Thoracic aorta (tissue), 2 donors: ENCODE data around the gene ARHGEF19. TPM values are rescaled to one million over a fixed set of nuclear protein-coding genes. Genes with fewer than 3 reads are reported as not detected.

Source experiments
- ATAC-seq: fragments of 150-250 bp; one replicate; pipeline ENCODE4 v1.8.0; 2017; ENCODE audit warnings: low read depth; ENCODE audit not compliant: insufficient number of reproducible peaks, low FRiP score
- DNase-seq: peaks from one replicate; pipeline ENCODE4 v3.0.0-alpha.2; 2020; ENCODE audit warnings: low spot score
- H3K27ac ChIP-seq, 2 donors: fragments of 200-600 bp; sonication (generic); 1 replicate in 1 of 2; 2 replicates in 1 of 2; pipeline ENCODE4 v1.5.1; 2016; ENCODE audit warnings: mild to moderate bottlenecking in 2 of 2, moderate library complexity in 2 of 2
- H3K27me3 ChIP-seq: fragments of 200-600 bp; sonication (generic); replicated peaks from 2 replicates; pipeline ENCODE4 v1.6.0; 2016; ENCODE audit warnings: mild to moderate bottlenecking; ENCODE audit not compliant: insufficient read depth
- H3K36me3 ChIP-seq: fragments of 200-600 bp; sonication (generic); one replicate; pipeline ENCODE4 v1.5.1; 2016
- H3K4me1 ChIP-seq, 2 donors: fragments of 200-600 bp; sonication (generic); 1 replicate in 1 of 2; 2 replicates in 1 of 2; pipeline versions ENCODE4 v1.5.1 to v1.6.0; 2016; ENCODE audit warnings: low read depth in 2 of 2, mild to moderate bottlenecking in 1 of 2; ENCODE audit not compliant: control insufficient read depth in 1 of 2
- H3K4me3 ChIP-seq: fragments of 200-600 bp; sonication (generic); 2 replicates; pipeline ENCODE4 v1.5.1; 2016; ENCODE audit warnings: mild to moderate bottlenecking
- H3K9me3 ChIP-seq: fragments of 200-600 bp; sonication (generic); 2 replicates; pipeline ENCODE4 v1.5.1; 2016
- total RNA-seq, 2 donors: library from RNA; depleted of rRNA; stranded (reverse); fragments of >200 nt; gene quantifications; one replicate each; pipeline versions ENCODE4 v1.1.0 to v1.2.3, GENCODE V29; 2016
- TF ChIP-seq, protein P1 (sequence below): fragments of 200-600 bp; sonication (generic); IDR thresholded peaks from one replicate; pipeline ENCODE4 v1.5.1; 2019; ENCODE audit warnings: antibody characterized with exemption

Gene ARHGEF19
- total RNA-seq, 2 donors from 2014 or later = 8.1 to 8.5 TPM

DNA sequence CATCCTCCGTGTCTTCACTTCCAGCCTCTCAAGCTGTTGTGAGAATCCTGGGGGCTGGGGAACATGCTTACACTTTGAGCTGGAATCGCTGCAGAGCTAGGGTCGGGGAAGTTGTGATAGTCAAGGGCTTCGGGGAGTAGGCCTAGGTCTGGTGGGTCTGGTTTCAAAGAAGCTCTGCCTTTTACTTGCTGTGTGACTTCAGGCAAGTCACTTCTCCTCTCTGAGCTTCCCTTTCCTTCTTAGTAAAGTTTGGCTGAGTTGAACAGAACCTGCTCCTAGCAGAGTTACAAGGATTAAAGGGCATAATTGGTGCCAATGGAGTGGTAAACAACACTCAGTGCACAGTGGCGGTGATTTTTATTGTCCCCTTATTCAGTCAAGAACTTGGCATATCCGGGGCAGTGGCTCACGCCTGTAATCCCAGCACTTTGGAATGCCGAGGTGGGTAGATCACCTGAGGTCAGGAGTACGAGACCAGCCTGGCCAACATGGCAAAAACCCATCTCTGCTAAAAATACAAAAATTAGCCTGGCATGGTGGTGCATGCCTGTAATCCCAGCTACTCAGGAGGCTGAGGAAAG lies 25.7 kb downstream of the ARHGEF19 start:
- DNase-seq (no peak), ATAC-seq (no peak)
- no peaks in the 10 kb centered on the region for H3K27me3 ChIP-seq
- H3K36me3 ChIP-seq = no peaks in the 10 kb centered on the region
- H3K27ac ChIP-seq = no peak overlapping the region
- H3K9me3 ChIP-seq = no peaks in the 10 kb centered on the region
- TF ChIP-seq, protein P1, sequence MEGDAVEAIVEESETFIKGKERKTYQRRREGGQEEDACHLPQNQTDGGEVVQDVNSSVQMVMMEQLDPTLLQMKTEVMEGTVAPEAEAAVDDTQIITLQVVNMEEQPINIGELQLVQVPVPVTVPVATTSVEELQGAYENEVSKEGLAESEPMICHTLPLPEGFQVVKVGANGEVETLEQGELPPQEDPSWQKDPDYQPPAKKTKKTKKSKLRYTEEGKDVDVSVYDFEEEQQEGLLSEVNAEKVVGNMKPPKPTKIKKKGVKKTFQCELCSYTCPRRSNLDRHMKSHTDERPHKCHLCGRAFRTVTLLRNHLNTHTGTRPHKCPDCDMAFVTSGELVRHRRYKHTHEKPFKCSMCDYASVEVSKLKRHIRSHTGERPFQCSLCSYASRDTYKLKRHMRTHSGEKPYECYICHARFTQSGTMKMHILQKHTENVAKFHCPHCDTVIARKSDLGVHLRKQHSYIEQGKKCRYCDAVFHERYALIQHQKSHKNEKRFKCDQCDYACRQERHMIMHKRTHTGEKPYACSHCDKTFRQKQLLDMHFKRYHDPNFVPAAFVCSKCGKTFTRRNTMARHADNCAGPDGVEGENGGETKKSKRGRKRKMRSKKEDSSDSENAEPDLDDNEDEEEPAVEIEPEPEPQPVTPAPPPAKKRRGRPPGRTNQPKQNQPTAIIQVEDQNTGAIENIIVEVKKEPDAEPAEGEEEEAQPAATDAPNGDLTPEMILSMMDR = no peak
- H3K4me3 ChIP-seq = no peak overlapping the region
- peaks cover 12 to 33% of the 10 kb centered on the region in 2 donors for H3K4me1 ChIP-seq

DNA sequence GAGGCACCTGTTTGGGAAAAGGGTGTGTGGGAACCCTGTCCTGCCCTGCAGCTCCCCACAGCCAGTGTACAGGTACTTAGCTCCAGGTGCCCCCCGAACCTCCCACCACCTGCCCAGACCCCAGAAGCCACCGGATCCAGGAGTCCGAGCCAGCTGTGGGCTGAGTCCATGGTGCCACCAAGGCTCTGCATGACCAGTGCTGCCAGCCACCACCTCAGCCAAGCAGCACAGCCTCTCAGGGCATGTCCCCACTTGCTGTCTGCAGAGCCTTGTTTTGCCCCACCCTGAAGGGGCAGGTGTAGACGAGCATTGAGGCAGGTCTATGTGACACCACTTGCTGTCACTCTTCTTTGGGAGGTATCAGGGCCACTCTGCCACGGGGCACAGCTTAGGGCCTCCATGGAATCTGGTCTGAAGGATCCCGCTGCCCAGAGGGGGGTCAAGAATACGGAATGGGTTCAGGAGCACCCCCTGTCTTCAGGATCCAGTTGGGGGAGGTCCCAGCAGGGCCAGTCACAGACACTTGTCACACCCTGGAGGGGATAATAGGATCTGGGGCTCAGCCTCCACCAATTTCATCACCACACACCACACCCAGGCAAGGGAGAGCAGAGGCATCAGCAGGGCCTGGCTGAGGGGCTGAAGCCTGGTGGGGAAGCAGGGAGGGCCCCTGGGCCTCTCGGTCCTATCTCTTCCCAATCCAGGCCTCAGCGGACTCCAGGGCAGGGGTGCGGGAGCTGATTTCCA lies 27.7 kb downstream of the ARHGEF19 start:
- Histone ChIP-seq H3K27me3 (no peaks in the 10 kb centered on the region), H3K4me3 (no peak overlapping the region), H3K4me1 (peaks cover 23 to 34% of the 10 kb centered on the region in 2 donors), H3K27ac (no peak overlapping the region), H3K36me3 (no peaks in the 10 kb centered on the region), H3K9me3 (no peaks in the 10 kb centered on the region)
- DNase-seq = no peak
- TF ChIP-seq, protein P1 = no peak
- no peak for ATAC-seq

DNA sequence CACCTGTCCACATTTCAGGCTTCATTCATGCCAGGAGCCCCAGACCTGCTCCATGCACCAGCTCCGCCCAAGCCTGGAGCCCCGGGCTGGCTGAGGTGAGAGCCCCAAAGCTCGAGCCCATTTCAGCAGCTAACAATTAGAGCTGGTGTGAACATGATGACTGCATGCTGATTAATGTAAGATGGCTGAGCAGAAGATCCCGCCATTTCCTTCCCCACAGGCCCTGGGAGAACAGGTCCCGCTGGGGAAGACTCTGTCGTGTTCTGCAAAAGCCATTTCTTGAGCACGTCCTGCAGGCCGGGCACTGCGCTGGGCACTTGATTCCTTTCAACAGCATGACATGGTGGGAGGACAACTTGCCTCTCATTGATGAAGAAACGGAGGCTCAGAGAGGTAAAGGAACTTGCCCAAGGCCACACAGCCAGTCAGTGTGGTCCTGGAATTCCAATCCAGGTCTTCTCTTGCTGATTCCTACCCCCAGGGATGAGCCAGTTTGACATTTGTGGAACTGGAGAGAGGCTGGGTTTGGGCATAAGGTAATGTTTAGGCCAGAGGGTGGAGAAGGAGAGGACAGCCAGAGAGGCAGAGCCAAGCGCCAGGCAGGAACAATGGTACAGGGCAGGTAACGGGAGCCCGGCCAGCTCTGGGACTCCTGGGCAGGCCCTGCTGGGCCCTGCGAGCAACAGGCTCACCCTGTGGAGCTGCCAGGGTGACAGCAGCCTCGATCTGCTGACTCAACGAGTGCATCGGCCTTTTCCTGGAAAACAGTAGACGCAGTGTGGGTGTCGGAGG lies 28.5 kb downstream of the ARHGEF19 start:
- Histone ChIP-seq H3K36me3 (no peaks in the 10 kb centered on the region), H3K9me3 (no peaks in the 10 kb centered on the region), H3K4me3 (no peak overlapping the region), H3K27ac (peak overlapping the region; percentile 24 to 94), H3K4me1 (peaks cover 23 to 34% of the 10 kb centered on the region in 2 donors), H3K27me3 (no peaks in the 10 kb centered on the region)
- ATAC-seq = no peak
- no peak for DNase-seq
- TF ChIP-seq, protein P1 = no peak

DNA sequence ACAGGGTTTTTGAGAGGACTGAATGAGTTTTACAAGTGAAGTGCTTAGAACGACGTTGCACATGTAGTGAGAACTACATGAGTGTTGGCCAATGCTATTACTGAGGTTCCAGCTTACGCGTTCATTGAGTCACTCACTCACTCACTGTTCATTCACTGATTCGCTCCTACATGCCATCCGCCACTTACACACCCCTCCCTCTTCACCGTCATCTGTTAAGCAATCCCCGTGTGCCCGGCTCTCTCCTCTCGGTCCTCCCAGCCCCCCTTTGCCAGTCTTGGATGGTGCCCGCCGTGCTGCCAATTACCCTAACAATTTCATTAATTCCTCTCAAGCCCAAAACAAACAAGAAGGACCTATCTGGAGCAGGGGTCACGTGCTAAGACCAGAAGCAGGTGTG lies 29.3 kb downstream of the ARHGEF19 start:
- no peak for ATAC-seq
- Histone ChIP-seq H3K27ac (peak overlapping the region; percentile 24 to 94), H3K9me3 (no peaks in the 10 kb centered on the region), H3K36me3 (no peaks in the 10 kb centered on the region), H3K4me3 (no peak overlapping the region), H3K27me3 (no peaks in the 10 kb centered on the region), H3K4me1 (peaks cover 23 to 33% of the 10 kb centered on the region in 2 donors)
- DNase-seq = no peak
- TF ChIP-seq, protein P1 = no peak
